Measurements from ENCODE around the gene RAB10.

RAB10 gene

DNA sequence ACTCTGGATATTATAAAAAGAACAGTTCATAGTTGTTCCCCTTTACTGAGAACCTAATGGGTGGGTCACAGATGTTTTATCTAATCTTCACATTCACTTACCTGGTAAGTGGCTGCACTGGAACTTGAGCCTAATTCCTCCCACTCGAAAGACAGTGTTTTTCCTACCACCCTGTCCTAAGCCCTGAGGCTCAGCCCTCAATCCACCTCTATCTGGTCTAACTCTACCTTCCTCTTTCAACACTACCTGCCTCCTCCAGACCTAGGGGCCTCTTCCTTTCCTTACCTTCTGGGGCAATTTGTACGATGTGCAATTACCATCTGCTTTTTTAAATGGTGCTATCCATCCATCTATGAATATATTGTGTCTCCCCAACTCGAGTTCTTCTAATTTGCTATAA is 41.9 kb upstream of the RAB10 start (continued):
- TF ChIP-seq, protein P1, sequence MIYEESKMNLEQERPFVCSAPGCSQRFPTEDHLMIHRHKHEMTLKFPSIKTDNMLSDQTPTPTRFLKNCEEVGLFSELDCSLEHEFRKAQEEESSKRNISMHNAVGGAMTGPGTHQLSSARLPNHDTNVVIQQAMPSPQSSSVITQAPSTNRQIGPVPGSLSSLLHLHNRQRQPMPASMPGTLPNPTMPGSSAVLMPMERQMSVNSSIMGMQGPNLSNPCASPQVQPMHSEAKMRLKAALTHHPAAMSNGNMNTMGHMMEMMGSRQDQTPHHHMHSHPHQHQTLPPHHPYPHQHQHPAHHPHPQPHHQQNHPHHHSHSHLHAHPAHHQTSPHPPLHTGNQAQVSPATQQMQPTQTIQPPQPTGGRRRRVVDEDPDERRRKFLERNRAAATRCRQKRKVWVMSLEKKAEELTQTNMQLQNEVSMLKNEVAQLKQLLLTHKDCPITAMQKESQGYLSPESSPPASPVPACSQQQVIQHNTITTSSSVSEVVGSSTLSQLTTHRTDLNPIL (CRISPR knock-in tag; IDR thresholded peaks at IDR 0.05; ENCODE audit: low read depth), result no peak
- TF ChIP-seq RARB (CRISPR knock-in tag; IDR thresholded peaks at IDR 0.05), result no peak
- no peak for TF ChIP-seq ZFP3 (CRISPR knock-in tag; IDR thresholded peaks at IDR 0.05)
- no peak for TF ChIP-seq TCF4 (CRISPR knock-in tag; IDR thresholded peaks at IDR 0.05; ENCODE audit: borderline replicate concordance)
- TF ChIP-seq PPARA (CRISPR knock-in tag; IDR thresholded peaks at IDR 0.05; ENCODE audit: borderline replicate concordance), result no peak

DNA sequence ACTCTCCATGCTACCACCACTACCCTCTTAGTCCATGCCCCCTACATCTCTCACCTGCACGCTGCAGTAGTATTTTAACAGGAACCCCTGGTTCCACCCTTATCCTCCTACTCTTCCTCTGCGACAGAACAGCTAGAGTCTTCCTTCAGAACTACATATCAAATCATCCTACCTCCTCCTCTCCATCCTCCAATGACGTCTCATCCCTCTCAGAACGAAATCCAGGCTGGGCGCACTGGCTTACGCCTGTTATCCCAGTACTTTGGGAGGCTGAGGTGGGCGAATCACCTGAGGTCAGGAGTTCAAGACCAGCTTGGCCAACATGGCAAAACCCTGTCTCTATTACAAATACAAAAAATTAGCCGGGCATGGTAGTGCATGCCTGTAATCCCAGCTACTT is 41.3 kb upstream of the RAB10 start:
- no peak for ATAC-seq
- TF ChIP-seq OSR1 (CRISPR knock-in tag; IDR thresholded peaks at IDR 0.05) (no peak), TOX (CRISPR knock-in tag; IDR thresholded peaks at IDR 0.05; ENCODE audit: borderline replicate concordance) (no peak), ZFP30 (CRISPR knock-in tag; IDR thresholded peaks at IDR 0.05) (no peak), ZNF8 (CRISPR knock-in tag; IDR thresholded peaks at IDR 0.05) (no peak), CSDC2 (CRISPR knock-in tag; IDR thresholded peaks at IDR 0.05) (no peak), ISL1 (CRISPR knock-in tag; IDR thresholded peaks at IDR 0.05) (no peak)
- TF ChIP-seq, protein P2, sequence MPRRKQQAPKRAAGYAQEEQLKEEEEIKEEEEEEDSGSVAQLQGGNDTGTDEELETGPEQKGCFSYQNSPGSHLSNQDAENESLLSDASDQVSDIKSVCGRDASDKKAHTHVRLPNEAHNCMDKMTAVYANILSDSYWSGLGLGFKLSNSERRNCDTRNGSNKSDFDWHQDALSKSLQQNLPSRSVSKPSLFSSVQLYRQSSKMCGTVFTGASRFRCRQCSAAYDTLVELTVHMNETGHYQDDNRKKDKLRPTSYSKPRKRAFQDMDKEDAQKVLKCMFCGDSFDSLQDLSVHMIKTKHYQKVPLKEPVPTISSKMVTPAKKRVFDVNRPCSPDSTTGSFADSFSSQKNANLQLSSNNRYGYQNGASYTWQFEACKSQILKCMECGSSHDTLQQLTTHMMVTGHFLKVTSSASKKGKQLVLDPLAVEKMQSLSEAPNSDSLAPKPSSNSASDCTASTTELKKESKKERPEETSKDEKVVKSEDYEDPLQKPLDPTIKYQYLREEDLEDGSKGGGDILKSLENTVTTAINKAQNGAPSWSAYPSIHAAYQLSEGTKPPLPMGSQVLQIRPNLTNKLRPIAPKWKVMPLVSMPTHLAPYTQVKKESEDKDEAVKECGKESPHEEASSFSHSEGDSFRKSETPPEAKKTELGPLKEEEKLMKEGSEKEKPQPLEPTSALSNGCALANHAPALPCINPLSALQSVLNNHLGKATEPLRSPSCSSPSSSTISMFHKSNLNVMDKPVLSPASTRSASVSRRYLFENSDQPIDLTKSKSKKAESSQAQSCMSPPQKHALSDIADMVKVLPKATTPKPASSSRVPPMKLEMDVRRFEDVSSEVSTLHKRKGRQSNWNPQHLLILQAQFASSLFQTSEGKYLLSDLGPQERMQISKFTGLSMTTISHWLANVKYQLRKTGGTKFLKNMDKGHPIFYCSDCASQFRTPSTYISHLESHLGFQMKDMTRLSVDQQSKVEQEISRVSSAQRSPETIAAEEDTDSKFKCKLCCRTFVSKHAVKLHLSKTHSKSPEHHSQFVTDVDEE (CRISPR knock-in tag; IDR thresholded peaks at IDR 0.05), result no peak
- TF ChIP-seq, protein P1 (CRISPR knock-in tag; IDR thresholded peaks at IDR 0.05; ENCODE audit: low read depth), result no peak
- TF ChIP-seq, protein P3, sequence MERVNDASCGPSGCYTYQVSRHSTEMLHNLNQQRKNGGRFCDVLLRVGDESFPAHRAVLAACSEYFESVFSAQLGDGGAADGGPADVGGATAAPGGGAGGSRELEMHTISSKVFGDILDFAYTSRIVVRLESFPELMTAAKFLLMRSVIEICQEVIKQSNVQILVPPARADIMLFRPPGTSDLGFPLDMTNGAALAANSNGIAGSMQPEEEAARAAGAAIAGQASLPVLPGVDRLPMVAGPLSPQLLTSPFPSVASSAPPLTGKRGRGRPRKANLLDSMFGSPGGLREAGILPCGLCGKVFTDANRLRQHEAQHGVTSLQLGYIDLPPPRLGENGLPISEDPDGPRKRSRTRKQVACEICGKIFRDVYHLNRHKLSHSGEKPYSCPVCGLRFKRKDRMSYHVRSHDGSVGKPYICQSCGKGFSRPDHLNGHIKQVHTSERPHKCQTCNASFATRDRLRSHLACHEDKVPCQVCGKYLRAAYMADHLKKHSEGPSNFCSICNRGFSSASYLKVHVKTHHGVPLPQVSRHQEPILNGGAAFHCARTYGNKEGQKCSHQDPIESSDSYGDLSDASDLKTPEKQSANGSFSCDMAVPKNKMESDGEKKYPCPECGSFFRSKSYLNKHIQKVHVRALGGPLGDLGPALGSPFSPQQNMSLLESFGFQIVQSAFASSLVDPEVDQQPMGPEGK (CRISPR knock-in tag; IDR thresholded peaks at IDR 0.05; ENCODE audit: borderline replicate concordance), result no peak

DNA sequence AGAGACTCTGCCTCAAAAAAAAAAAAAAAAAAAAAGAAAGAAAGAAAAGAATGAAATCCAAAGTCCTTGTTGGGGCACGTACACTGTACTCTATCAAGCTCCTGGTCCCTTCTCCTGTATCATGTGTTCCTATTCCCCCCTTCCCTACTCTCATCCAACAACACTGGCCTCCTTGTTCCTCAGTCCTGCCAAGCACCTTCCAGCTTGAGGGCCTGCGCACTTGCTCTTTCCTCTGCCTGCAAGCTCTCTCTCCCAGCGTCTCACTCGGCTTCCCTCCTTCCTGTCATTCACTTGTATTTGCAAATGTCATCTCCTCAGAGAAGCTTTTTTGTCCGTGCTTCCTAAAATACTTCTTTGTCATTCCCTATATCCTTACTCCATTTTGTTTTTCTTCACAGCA is 40.8 kb upstream of the RAB10 start:
- TF ChIP-seq ZFP3 (CRISPR knock-in tag; IDR thresholded peaks at IDR 0.05) (no peak), TCF4 (CRISPR knock-in tag; IDR thresholded peaks at IDR 0.05; ENCODE audit: borderline replicate concordance) (no peak), TOX (CRISPR knock-in tag; IDR thresholded peaks at IDR 0.05; ENCODE audit: borderline replicate concordance) (no peak), ESRRG (CRISPR knock-in tag; IDR thresholded peaks at IDR 0.05) (no peak), OSR1 (CRISPR knock-in tag; IDR thresholded peaks at IDR 0.05) (no peak), RARB (CRISPR knock-in tag; IDR thresholded peaks at IDR 0.05) (no peak), ZNF565 (CRISPR knock-in tag; conservative IDR thresholded peaks at IDR 0.05; ENCODE audit: low read depth) (no peak)
- TF ChIP-seq, protein P1 (CRISPR knock-in tag; IDR thresholded peaks at IDR 0.05; ENCODE audit: low read depth), result no peak
- TF ChIP-seq, protein P4, sequence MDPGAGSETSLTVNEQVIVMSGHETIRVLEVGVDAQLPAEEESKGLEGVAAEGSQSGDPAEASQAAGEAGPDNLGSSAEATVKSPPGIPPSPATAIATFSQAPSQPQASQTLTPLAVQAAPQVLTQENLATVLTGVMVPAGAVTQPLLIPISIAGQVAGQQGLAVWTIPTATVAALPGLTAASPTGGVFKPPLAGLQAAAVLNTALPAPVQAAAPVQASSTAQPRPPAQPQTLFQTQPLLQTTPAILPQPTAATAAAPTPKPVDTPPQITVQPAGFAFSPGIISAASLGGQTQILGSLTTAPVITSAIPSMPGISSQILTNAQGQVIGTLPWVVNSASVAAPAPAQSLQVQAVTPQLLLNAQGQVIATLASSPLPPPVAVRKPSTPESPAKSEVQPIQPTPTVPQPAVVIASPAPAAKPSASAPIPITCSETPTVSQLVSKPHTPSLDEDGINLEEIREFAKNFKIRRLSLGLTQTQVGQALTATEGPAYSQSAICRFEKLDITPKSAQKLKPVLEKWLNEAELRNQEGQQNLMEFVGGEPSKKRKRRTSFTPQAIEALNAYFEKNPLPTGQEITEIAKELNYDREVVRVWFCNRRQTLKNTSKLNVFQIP (CRISPR knock-in tag; IDR thresholded peaks at IDR 0.05; ENCODE audit: borderline replicate concordance, low read depth), result no peak
- no peak for ATAC-seq

DNA sequence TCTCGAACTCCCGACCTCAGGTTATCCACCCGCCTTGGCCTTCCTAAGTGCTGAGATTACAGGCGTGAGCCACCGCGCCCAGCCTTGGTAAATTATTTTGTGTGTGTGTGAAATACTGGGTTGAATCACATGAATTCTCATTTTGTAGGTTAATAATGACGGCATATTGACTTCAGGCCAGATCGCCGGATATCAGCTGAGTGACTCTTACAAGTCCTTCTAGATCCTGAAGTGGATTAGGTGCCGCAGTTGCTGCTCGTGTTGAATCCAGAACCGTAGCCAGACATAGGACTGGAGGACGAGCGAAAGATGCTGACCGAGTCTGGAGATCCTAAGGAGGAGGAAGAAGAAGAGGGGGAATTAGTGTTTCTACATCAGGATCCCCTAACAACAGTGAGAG is 39.4 kb upstream of the RAB10 start:
- ATAC-seq, result no peak
- no peak for TF ChIP-seq ESRRG (CRISPR knock-in tag; IDR thresholded peaks at IDR 0.05)
- no peak for TF ChIP-seq OSR1 (CRISPR knock-in tag; IDR thresholded peaks at IDR 0.05)
- no peak for TF ChIP-seq RARB (CRISPR knock-in tag; IDR thresholded peaks at IDR 0.05)
- no peak for TF ChIP-seq ARNTL (CRISPR knock-in tag; IDR thresholded peaks at IDR 0.05; ENCODE audit: borderline replicate concordance, low read depth)
- TF ChIP-seq, protein P5, sequence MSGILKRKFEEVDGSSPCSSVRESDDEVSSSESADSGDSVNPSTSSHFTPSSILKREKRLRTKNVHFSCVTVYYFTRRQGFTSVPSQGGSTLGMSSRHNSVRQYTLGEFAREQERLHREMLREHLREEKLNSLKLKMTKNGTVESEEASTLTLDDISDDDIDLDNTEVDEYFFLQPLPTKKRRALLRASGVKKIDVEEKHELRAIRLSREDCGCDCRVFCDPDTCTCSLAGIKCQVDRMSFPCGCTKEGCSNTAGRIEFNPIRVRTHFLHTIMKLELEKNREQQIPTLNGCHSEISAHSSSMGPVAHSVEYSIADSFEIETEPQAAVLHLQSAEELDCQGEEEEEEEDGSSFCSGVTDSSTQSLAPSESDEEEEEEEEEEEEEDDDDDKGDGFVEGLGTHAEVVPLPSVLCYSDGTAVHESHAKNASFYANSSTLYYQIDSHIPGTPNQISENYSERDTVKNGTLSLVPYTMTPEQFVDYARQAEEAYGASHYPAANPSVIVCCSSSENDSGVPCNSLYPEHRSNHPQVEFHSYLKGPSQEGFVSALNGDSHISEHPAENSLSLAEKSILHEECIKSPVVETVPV (CRISPR knock-in tag; IDR thresholded peaks at IDR 0.05), result no peak
- TF ChIP-seq SNAI2 (CRISPR knock-in tag; IDR thresholded peaks at IDR 0.05), result no peak
- TF ChIP-seq TOX (CRISPR knock-in tag; IDR thresholded peaks at IDR 0.05; ENCODE audit: borderline replicate concordance), result no peak
- TF ChIP-seq CSDC2 (CRISPR knock-in tag; IDR thresholded peaks at IDR 0.05), result no peak
- no peak for TF ChIP-seq ZNF70 (CRISPR knock-in tag; IDR thresholded peaks at IDR 0.05)
- TF ChIP-seq, protein P3 (CRISPR knock-in tag; IDR thresholded peaks at IDR 0.05; ENCODE audit: borderline replicate concordance), result no peak
- no peak for TF ChIP-seq BACH2 (CRISPR knock-in tag; IDR thresholded peaks at IDR 0.05; ENCODE audit: borderline replicate concordance)
- no peak for TF ChIP-seq ZNF8 (CRISPR knock-in tag; IDR thresholded peaks at IDR 0.05)

Data from SK-N-SH treated with all-trans-retinoic acid at 6 μM for 48 hours (cell line).